ENCODE measurements around the gene PPP2R5D.

DNA sequence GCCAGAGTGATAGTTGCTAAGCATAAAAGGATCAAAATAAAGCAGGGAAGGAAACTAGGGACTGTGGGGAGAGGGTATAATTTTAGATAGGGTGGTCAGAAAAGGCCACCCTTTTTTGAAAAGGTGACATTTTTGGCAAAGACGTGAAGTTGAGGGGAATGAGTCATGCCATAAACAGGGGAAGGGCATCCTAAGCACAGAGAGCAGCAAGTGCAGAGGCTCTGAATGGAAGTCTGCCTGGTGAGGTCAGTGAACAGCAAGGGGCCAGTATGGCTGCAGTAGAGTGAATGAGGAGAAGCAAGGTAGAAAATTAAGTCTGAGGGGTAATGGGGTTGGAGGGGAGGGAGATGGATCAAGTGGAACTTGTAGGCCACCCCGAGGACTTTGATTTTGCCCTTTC, 77.5 kb downstream of the PPP2R5D start:
- TF ChIP-seq TAF1 (conservative IDR thresholded peaks at IDR 0.05) (no peak), ZBTB33 (IDR thresholded peaks at IDR 0.05) (no peak), MAX (IDR thresholded peaks at IDR 0.05) (no peak), GABPA (IDR thresholded peaks at IDR 0.05 in 1 of 2, conservative IDR thresholded peaks at IDR 0.05 in 1 of 2) (no peak), EGR1 (IDR thresholded peaks at IDR 0.05; ENCODE audit: low read depth in 2 of 2) (no peak), FOXA1 (IDR thresholded peaks at IDR 0.05) (no peak), NR2F2 (IDR thresholded peaks at IDR 0.05) (no peak), ATF3 (IDR thresholded peaks at IDR 0.05) (no peak), YY1 (IDR thresholded peaks at IDR 0.05) (no peak), RAD21 (IDR thresholded peaks at IDR 0.05) (no peak)
- TF ChIP-seq, protein P1, sequence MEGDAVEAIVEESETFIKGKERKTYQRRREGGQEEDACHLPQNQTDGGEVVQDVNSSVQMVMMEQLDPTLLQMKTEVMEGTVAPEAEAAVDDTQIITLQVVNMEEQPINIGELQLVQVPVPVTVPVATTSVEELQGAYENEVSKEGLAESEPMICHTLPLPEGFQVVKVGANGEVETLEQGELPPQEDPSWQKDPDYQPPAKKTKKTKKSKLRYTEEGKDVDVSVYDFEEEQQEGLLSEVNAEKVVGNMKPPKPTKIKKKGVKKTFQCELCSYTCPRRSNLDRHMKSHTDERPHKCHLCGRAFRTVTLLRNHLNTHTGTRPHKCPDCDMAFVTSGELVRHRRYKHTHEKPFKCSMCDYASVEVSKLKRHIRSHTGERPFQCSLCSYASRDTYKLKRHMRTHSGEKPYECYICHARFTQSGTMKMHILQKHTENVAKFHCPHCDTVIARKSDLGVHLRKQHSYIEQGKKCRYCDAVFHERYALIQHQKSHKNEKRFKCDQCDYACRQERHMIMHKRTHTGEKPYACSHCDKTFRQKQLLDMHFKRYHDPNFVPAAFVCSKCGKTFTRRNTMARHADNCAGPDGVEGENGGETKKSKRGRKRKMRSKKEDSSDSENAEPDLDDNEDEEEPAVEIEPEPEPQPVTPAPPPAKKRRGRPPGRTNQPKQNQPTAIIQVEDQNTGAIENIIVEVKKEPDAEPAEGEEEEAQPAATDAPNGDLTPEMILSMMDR (IDR thresholded peaks at IDR 0.05; ENCODE audit: low read depth, low read length, missing input control): no peak
- TF ChIP-seq, protein P2, sequence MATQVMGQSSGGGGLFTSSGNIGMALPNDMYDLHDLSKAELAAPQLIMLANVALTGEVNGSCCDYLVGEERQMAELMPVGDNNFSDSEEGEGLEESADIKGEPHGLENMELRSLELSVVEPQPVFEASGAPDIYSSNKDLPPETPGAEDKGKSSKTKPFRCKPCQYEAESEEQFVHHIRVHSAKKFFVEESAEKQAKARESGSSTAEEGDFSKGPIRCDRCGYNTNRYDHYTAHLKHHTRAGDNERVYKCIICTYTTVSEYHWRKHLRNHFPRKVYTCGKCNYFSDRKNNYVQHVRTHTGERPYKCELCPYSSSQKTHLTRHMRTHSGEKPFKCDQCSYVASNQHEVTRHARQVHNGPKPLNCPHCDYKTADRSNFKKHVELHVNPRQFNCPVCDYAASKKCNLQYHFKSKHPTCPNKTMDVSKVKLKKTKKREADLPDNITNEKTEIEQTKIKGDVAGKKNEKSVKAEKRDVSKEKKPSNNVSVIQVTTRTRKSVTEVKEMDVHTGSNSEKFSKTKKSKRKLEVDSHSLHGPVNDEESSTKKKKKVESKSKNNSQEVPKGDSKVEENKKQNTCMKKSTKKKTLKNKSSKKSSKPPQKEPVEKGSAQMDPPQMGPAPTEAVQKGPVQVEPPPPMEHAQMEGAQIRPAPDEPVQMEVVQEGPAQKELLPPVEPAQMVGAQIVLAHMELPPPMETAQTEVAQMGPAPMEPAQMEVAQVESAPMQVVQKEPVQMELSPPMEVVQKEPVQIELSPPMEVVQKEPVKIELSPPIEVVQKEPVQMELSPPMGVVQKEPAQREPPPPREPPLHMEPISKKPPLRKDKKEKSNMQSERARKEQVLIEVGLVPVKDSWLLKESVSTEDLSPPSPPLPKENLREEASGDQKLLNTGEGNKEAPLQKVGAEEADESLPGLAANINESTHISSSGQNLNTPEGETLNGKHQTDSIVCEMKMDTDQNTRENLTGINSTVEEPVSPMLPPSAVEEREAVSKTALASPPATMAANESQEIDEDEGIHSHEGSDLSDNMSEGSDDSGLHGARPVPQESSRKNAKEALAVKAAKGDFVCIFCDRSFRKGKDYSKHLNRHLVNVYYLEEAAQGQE (IDR thresholded peaks at IDR 0.05): no peak
